T-cell (primary cell): ENCODE measurements around the gene VCL. TPM values are rescaled to one million over a fixed set of nuclear protein-coding genes. Genes with fewer than 3 reads are reported as not detected.

Source experiments
- ATAC-seq, 4 experiments: fragments of 200-7000 bp in 3 of 4; fragments of 150-1000 bp in 1 of 4; cut with Tn5 transposase; replicated peaks in 1 of 4; 1 replicate in 3 of 4; 2 replicates in 1 of 4; pipeline ENCODE4 v1.10.0; 2021; ENCODE audit warnings: moderate library complexity in 3 of 4, mild to moderate bottlenecking in 2 of 4, moderate number of reproducible peaks in 1 of 4
- CTCF ChIA-PET, 2 donors: fragments of 300-600 bp; sonication (Branson Sonifier 250); formaldehyde crosslinking; loops; one replicate each; lab custom pipeline; 2022; ENCODE audit warnings: antibody characterized with exemption in 2 of 2; lab: Charles Lee
- POLR2A ChIA-PET, 2 donors: fragments of 300-600 bp; sonication (Branson Sonifier 250); formaldehyde crosslinking; loops; one replicate each; lab custom pipeline; 2022; ENCODE audit warnings: antibody characterized with exemption in 2 of 2; lab: Charles Lee
- DNase-seq, 35 experiments: peaks; one replicate each; pipeline versions ENCODE4 v3.0.0 to v3.0.0-alpha.2; 2013 to 2023
- H3K27ac ChIP-seq: one replicate; pipeline ENCODE4 v1.5.1; 2013; ENCODE audit warnings: low read length
- H3K27me3 ChIP-seq, 2 experiments: replicated peaks in 1 of 2; 1 replicate in 1 of 2; 2 replicates in 1 of 2; pipeline versions ENCODE4 v1.6.1 to v1.7.0; 2013; ENCODE audit warnings: low read length in 1 of 2, mixed read lengths in 1 of 2; ENCODE audit not compliant: control insufficient read depth in 2 of 2, insufficient read depth in 2 of 2; ENCODE audit errors: extremely low read depth in 1 of 2
- H3K36me3 ChIP-seq, 2 donors: 1 replicate in 1 of 2; 2 replicates in 1 of 2; pipeline versions ENCODE4 v1.6.1 to v1.7.0; 2013; ENCODE audit warnings: low read length in 1 of 2; ENCODE audit not compliant: control insufficient read depth in 2 of 2, insufficient read depth in 1 of 2; ENCODE audit errors: extremely low read depth in 1 of 2
- H3K4me1 ChIP-seq, 2 experiments: 1 replicate in 1 of 2; 2 replicates in 1 of 2; pipeline versions ENCODE4 v1.6.1 to v1.7.0; 2013; ENCODE audit warnings: low read length in 2 of 2, mixed read lengths in 1 of 2; ENCODE audit not compliant: insufficient read depth in 2 of 2, control insufficient read depth in 1 of 2; ENCODE audit errors: extremely low read depth in 1 of 2
- H3K4me3 ChIP-seq, 2 donors: 1 replicate in 1 of 2; 2 replicates in 1 of 2; pipeline versions ENCODE4 v1.5.1 to v1.7.0; 2013; ENCODE audit warnings: mild to moderate bottlenecking in 2 of 2, low read length in 1 of 2, moderate library complexity in 1 of 2; ENCODE audit not compliant: control insufficient read depth in 1 of 2; ENCODE audit errors: extremely low read depth in 1 of 2
- H3K9me3 ChIP-seq: 2 replicates; pipeline ENCODE4 v1.7.0; 2013
- H3K27ac Mint-ChIP-seq, 2 donors: one replicate each; pipeline ENCODE4 v1.8.0; 2020 to 2021; ENCODE audit warnings: mild to moderate bottlenecking in 2 of 2, mixed read lengths in 2 of 2
- H3K27me3 Mint-ChIP-seq, 2 donors: one replicate each; pipeline ENCODE4 v1.8.0; 2021 to 2022; ENCODE audit warnings: mixed read lengths in 2 of 2
- H3K36me3 Mint-ChIP-seq: one replicate; pipeline ENCODE4 v1.8.0; 2021; ENCODE audit warnings: mixed read lengths
- H3K4me1 Mint-ChIP-seq, 3 donors: one replicate each; pipeline ENCODE4 v1.8.0; 2020 to 2022; ENCODE audit warnings: mixed read lengths in 3 of 3, mild to moderate bottlenecking in 1 of 3
- H3K4me3 Mint-ChIP-seq, 3 donors: one replicate each; pipeline ENCODE4 v1.8.0; 2020 to 2022; ENCODE audit warnings: mild to moderate bottlenecking in 3 of 3, mixed read lengths in 3 of 3, moderate library complexity in 3 of 3
- H3K9me3 Mint-ChIP-seq, 3 donors: one replicate each; pipeline ENCODE4 v1.8.0; 2020 to 2022; ENCODE audit warnings: mixed read lengths in 3 of 3
- WGBS: methylation state at CpG from one replicate; pipeline ENCODE4 v1.1.5; 2013; ENCODE audit warnings: missing lambda C conversion rate; ENCODE audit not compliant: insufficient coverage; 5-methylcytosine and 5-hydroxymethylcytosine counted together
- total RNA-seq, 35 experiments: library from RNA in 6 of 35; stranded (reverse) in 6 of 35; fragments of 120-200 nt in 1 of 35; gene quantifications; one replicate each; pipeline versions ENCODE4 v1.2.1 to v1.2.4 and lab custom pipeline; 2013 to 2026

Gene VCL
- total RNA-seq, 5 donors from 2014 or later (not counting 1 experiment from before 2014, with no cell fraction given), result 22.6 to 48.7 (median 27.0) TPM

DNA sequence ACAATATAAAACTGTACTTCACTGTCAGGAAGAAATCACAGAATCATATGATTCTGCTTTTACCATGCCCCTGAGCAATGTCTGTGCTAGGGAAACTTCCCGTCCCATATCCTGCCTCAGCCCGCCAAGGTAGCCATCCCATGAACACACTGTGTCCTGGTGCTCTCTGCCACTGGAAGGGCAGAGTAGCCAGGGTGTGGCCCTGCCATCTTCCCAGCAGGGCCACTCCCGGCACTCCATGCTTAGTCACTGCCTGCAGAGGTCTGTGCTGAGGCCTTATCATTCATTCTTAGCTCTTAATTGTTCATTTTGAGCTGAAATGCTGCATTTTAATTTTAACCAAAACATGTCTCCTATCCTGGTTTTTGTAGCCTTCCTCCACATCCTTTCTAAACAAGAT is 120.9 kb downstream of the VCL start:
- Histone ChIP-seq H3K4me1 (no peaks in the 10 kb centered on the region), H3K9me3 (no peaks in the 10 kb centered on the region), H3K36me3 (peaks cover 3 to 85% of the 10 kb centered on the region in 2 donors), H3K27me3 (no peaks in the 10 kb centered on the region), H3K4me3 (no peak overlapping the region), H3K27ac (peak overlapping the region; percentile 1)
- H3K27ac Mint-ChIP-seq, result peak overlapping the region; percentile 74 to 80
- WGBS, result 97% methylated on average over 3 of the region's 3 CpGs
- H3K27me3 Mint-ChIP-seq, result no peaks in the 10 kb centered on the region
- DNase-seq (no peak), ATAC-seq (no peak)
- no peak overlapping the region for H3K4me3 Mint-ChIP-seq
- H3K36me3 Mint-ChIP-seq, result peaks cover 78% of the 10 kb centered on the region
- H3K4me1 Mint-ChIP-seq, result peaks cover 2 to 17% (median 6%) of the 10 kb centered on the region in 3 donors
- no peaks in the 10 kb centered on the region for H3K9me3 Mint-ChIP-seq
- POLR2A ChIA-PET, result no interaction called here
- CTCF ChIA-PET, result no interaction called here

GRCh38 chr10:74120911-74121310 is 123.0 kb downstream of the VCL start:
- H3K9me3 Mint-ChIP-seq, result no peaks in the 10 kb centered on the region
- no peak overlapping the region for H3K4me3 ChIP-seq
- no peaks in the 10 kb centered on the region for H3K27me3 Mint-ChIP-seq
- H3K9me3 ChIP-seq, result no peaks in the 10 kb centered on the region
- no peaks in the 10 kb centered on the region for H3K4me1 ChIP-seq
- POLR2A ChIA-PET, result no interaction called here
- WGBS, result 86% methylated on average over 1 of the region's 1 CpG
- no peak for DNase-seq
- no peaks in the 10 kb centered on the region for H3K27me3 ChIP-seq
- H3K27ac ChIP-seq, result no peak overlapping the region
- no peak for ATAC-seq
- no peak overlapping the region for H3K4me3 Mint-ChIP-seq
- H3K36me3 Mint-ChIP-seq, result peaks cover 72% of the 10 kb centered on the region
- CTCF ChIA-PET, result no interaction called here
- peaks cover 0 to 13% (median 2%) of the 10 kb centered on the region in 3 donors for H3K4me1 Mint-ChIP-seq
- peak overlapping the region; percentile 6 to 15 for H3K27ac Mint-ChIP-seq
- H3K36me3 ChIP-seq, result peaks cover 0 to 84% of the 10 kb centered on the region in 2 donors

GRCh38 chr10:74121368-74121767 is 123.5 kb downstream of the VCL start:
- H3K27ac ChIP-seq, result no peak overlapping the region
- no peak for DNase-seq
- Mint-ChIP-seq H3K27ac (peak overlapping the region in 1 of 2 donors; percentile 6), H3K36me3 (peaks cover 72% of the 10 kb centered on the region), H3K4me3 (no peak overlapping the region), H3K27me3 (no peaks in the 10 kb centered on the region), H3K4me1 (peaks cover 0 to 11% (median 2%) of the 10 kb centered on the region in 3 donors), H3K9me3 (no peaks in the 10 kb centered on the region)
- no peaks in the 10 kb centered on the region for H3K27me3 ChIP-seq
- ChIA-PET CTCF (no interaction called here), POLR2A (interaction anchor here in 1 of 2 donors (0.6 kb wide), 1 partner anchor 18 kb away, joined by 6 read pairs; no protein-coding TSS in a partner anchor)
- H3K4me3 ChIP-seq, result no peak overlapping the region
- peaks cover 0 to 84% of the 10 kb centered on the region in 2 donors for H3K36me3 ChIP-seq
- no peaks in the 10 kb centered on the region for H3K9me3 ChIP-seq
- ATAC-seq, result no peak
- no peaks in the 10 kb centered on the region for H3K4me1 ChIP-seq
- WGBS, result 100% methylated on average over 1 of the region's 1 CpG

DNA sequence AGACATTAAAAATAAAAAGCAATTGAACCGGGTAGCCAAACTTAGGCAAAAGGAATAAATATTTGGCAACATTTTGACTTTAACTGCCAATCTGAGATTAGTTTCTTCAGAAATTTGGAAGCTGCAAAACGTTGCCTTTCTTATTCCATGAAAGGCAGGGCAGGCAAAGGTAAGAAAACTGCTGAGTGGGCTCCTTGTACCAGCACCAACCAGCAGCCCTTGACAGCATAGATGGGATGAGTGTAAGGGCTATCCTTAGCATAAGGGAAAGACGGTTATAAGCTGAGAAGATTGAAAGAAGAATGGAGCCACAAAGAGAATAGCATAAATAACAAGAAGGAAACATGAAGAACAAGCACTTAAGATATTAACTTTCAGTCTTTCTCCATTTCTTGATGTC is 124.1 kb downstream of the VCL start:
- 92% methylated on average over 2 of the region's 3 CpGs for WGBS
- Histone ChIP-seq H3K36me3 (peaks cover 0 to 83% of the 10 kb centered on the region in 2 donors), H3K27ac (no peak overlapping the region), H3K4me1 (no peaks in the 10 kb centered on the region), H3K9me3 (no peaks in the 10 kb centered on the region), H3K27me3 (no peaks in the 10 kb centered on the region), H3K4me3 (no peak overlapping the region)
- DNase-seq (no peak), ATAC-seq (no peak)
- H3K9me3 Mint-ChIP-seq, result no peaks in the 10 kb centered on the region
- H3K27ac Mint-ChIP-seq, result peak overlapping the region; percentile 27 to 30
- CTCF ChIA-PET, result no interaction called here
- POLR2A ChIA-PET, result interaction anchor here (0.6 to 0.8 kb wide), 3 partner anchors 17 to 1125 kb away, joined by 3 to 6 read pairs (median 3); no protein-coding TSS in a partner anchor
- no peaks in the 10 kb centered on the region for H3K27me3 Mint-ChIP-seq
- peaks cover 0 to 11% (median 2%) of the 10 kb centered on the region in 3 donors for H3K4me1 Mint-ChIP-seq
- H3K36me3 Mint-ChIP-seq, result peaks cover 66% of the 10 kb centered on the region
- no peak overlapping the region for H3K4me3 Mint-ChIP-seq

DNA sequence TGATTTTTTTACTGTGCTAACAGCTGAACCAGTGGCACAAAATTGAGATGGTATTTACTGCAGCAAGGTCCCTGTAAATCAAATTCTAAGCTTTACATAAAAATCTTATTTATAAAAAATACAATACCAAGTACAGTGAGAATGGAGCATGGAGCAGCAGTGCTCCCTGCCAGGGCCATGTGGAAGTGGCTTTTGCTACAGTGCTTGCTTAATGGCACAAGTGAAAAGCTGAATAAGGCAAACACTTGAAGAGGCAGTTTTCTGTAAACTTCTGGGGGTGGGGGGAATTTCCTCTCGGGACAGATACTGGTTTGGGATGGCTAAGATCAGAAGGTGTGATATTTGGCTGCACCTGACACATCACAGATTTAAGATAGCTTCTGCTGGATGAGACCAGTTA is 125.2 kb downstream of the VCL start:
- Mint-ChIP-seq H3K27me3 (no peaks in the 10 kb centered on the region), H3K27ac (peak overlapping the region in 1 of 2 donors; percentile 23), H3K9me3 (no peaks in the 10 kb centered on the region), H3K4me3 (no peak overlapping the region), H3K36me3 (peaks cover 65% of the 10 kb centered on the region), H3K4me1 (peaks cover 0 to 11% (median 2%) of the 10 kb centered on the region in 3 donors)
- Histone ChIP-seq H3K9me3 (no peaks in the 10 kb centered on the region), H3K4me3 (no peak overlapping the region), H3K27ac (no peak overlapping the region), H3K27me3 (no peaks in the 10 kb centered on the region), H3K36me3 (peaks cover under 1 to 83% of the 10 kb centered on the region in 2 donors), H3K4me1 (no peaks in the 10 kb centered on the region)
- 33% methylated on average over 1 of the region's 1 CpG for WGBS
- ChIA-PET POLR2A (interaction anchor here (0.6 to 0.8 kb wide), 3 partner anchors 19 to 1124 kb away, joined by 3 read pairs; no protein-coding TSS in a partner anchor), CTCF (interaction anchor here in 1 of 2 donors (0.5 to 0.6 kb wide), 3 partner anchors 16 to 1022 kb away, joined by 3 to 10 read pairs (median 4); no protein-coding TSS in a partner anchor)
- ATAC-seq (no peak), DNase-seq (no peak)

DNA sequence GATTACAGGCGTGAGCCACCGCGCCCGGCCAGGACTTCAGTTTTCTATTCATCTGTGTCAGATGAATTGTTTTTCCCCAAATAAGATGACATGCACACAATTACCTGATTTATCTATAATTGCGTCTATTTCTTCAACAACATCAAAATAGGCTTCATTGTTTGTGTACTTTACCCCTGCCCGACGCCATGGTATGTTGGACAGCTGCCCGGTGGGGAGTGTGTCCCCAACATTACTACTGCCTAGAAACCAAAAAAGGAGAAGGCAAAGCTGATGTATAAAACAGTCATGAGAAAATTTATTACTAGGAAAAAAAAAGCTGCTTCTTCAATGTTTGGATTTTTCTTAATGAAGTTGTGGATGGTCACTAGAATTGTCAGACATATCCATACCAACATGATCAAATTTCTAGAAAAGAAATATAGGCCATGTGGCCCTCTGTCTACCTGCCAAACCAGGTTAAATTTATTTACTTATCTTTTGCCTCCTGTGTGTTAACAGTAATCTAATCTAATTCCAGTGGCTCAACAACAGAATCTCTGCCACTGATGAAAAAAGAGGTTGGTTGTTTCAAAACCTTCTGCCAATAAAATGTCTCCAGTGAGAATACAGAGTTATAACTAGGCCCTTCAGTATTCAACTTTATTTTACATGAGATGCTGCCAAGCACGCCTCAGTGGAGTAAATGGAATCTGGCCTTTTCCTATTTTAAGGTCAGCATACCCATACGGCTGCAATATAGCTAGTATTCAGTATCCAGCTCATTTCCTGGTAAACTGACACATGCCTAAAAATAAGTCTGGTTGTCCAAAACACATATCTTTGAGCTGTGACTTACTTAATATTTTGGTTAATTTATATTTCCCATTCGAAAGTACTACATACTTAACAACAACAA is 136.3 kb downstream of the VCL start:
- WGBS, result no CpG with 5 or more reads among the region's 11 CpGs
- POLR2A ChIA-PET, result no interaction called here
- Histone ChIP-seq H3K4me1 (no peaks in the 10 kb centered on the region), H3K9me3 (no peaks in the 10 kb centered on the region), H3K27ac (no peak overlapping the region), H3K4me3 (no peak overlapping the region), H3K36me3 (peaks cover 4 to 77% of the 10 kb centered on the region in 2 donors), H3K27me3 (no peaks in the 10 kb centered on the region)
- Mint-ChIP-seq H3K27me3 (no peaks in the 10 kb centered on the region), H3K4me1 (peaks cover 0 to 3% (median 3%) of the 10 kb centered on the region in 3 donors), H3K4me3 (no peak overlapping the region), H3K36me3 (peaks cover 40% of the 10 kb centered on the region), H3K27ac (no peak overlapping the region), H3K9me3 (no peaks in the 10 kb centered on the region)
- CTCF ChIA-PET, result interaction anchor here (0.5 to 1.5 kb wide), 2 partner anchors 110 to 754 kb away, joined by 3 read pairs; no protein-coding TSS in a partner anchor
- no peak for DNase-seq
- ATAC-seq, result no peak
